ENCODE measurements around the gene B4GALNT4. TPM values are rescaled to one million over a fixed set of nuclear protein-coding genes. Genes with fewer than 3 reads are reported as not detected.

Gene B4GALNT4
- total RNA-seq (2022; extraction: Qiagen RNA extraction), result 7.8 to 18.0 TPM (median 14.8 TPM) in 5 replicates

GRCh38 chr11:369336-370018 lies at the start of gene B4GALNT4:
B4GALNT4 (plus strand) TSS chr11:369499; CDS start chr11:369804, 305 bp downstream.

DNA sequence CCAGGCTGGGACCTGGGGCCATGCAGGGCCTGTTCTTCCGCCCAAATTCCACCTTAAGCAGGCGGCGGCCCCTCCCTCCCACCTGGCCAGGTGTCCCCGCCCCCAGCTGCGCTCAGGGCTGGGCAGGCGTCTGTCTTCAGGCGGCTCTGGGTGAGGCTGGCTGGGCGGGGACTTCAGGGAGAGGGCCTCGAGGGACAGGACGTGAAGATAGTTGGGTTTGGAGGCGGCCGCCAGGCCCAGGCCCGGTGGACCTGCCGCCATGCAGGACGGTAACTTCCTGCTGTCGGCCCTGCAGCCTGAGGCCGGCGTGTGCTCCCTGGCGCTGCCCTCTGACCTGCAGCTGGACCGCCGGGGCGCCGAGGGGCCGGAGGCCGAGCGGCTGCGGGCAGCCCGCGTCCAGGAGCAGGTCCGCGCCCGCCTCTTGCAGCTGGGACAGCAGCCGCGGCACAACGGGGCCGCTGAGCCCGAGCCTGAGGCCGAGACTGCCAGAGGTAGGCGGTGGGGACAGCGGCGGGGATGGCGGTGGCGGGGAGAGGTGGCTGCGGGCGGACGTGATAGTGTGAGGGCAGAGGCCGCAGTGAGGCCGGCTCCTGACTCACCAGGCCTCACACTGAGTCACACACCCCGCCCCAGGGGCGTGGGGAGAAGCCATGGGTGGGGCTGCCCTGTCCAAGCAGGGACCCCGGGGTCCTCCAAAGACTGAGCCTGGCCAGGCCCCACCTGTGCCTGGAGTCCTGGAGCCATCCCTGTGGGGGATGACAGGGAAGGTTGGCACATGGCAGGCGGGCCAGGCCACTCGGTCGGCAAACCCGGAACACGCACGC lies 24.9 kb downstream of the B4GALNT4 start, which contains the start of gene PKP3:
Gene PKP3 (plus strand): TSS at position 176 of the 824 bp plus-strand sequence. CDS start 84 bp downstream, at position 260.

Other genes starting within 250 kb of the B4GALNT4 start
- not detected in 5 replicates for gene SCGB1C1, start 176.4 kb upstream of the B4GALNT4 start, total RNA-seq (2022; extraction: Qiagen RNA extraction)
- 38.1 to 45.7 TPM (median 44.2 TPM) in 5 replicates for gene BET1L, start 162.1 kb upstream of the B4GALNT4 start, total RNA-seq (2022; extraction: Qiagen RNA extraction)
- gene RIC8A, start 161.8 kb upstream of the B4GALNT4 start, total RNA-seq (2022; extraction: Qiagen RNA extraction), result 119 to 131 TPM (median 127 TPM) in 5 replicates
- 18.7 to 23.5 TPM (median 22.9 TPM) in 5 replicates for gene SIRT3, start 133.2 kb upstream of the B4GALNT4 start, total RNA-seq (2022; extraction: Qiagen RNA extraction)
- gene PSMD13, start 132.5 kb upstream of the B4GALNT4 start, total RNA-seq (2022; extraction: Qiagen RNA extraction), result 140 to 183 TPM (median 153 TPM) in 5 replicates
- gene NLRP6, start 91.1 kb upstream of the B4GALNT4 start, total RNA-seq (2022; extraction: Qiagen RNA extraction), result not detected in 5 replicates
- gene PGGHG, start 80.4 kb upstream of the B4GALNT4 start, total RNA-seq (2022; extraction: Qiagen RNA extraction), result 5.1 to 11.1 TPM (median 9.9 TPM) in 5 replicates
- gene IFITM5, start 70.0 kb upstream of the B4GALNT4 start, total RNA-seq (2022; extraction: Qiagen RNA extraction), result not detected in 5 replicates
- gene IFITM2, start 61.7 kb upstream of the B4GALNT4 start, total RNA-seq (2022; extraction: Qiagen RNA extraction), result 55.1 to 67.8 TPM (median 66.9 TPM) in 5 replicates
- 0.17 to 0.61 TPM (median 0.22 TPM) in 5 replicates for gene IFITM1, start 55.5 kb upstream of the B4GALNT4 start, total RNA-seq (2022; extraction: Qiagen RNA extraction)
- gene IFITM3, start 48.6 kb upstream of the B4GALNT4 start, total RNA-seq (2022; extraction: Qiagen RNA extraction), result 23.7 to 32.8 TPM (median 29.5 TPM) in 5 replicates
- gene PKP3, start 24.7 kb downstream of the B4GALNT4 start, total RNA-seq (2022; extraction: Qiagen RNA extraction), result 26.9 to 37.1 TPM (median 35.4 TPM) in 5 replicates
- gene SIGIRR, start 45.5 kb downstream of the B4GALNT4 start, total RNA-seq (2022; extraction: Qiagen RNA extraction), result 57.7 to 86.6 TPM (median 78.8 TPM) in 5 replicates
- 0.52 to 1.2 TPM (median 0.66 TPM) in 5 replicates for gene ANO9, start 72.5 kb downstream of the B4GALNT4 start, total RNA-seq (2022; extraction: Qiagen RNA extraction)
- 28.7 to 46.7 TPM (median 45.6 TPM) in 5 replicates for gene PTDSS2, start 80.8 kb downstream of the B4GALNT4 start, total RNA-seq (2022; extraction: Qiagen RNA extraction)
- 123 to 178 TPM (median 165 TPM) in 5 replicates for gene RNH1, start 137.7 kb downstream of the B4GALNT4 start, total RNA-seq (2022; extraction: Qiagen RNA extraction)
- gene HRAS, start 166.1 kb downstream of the B4GALNT4 start, total RNA-seq (2022; extraction: Qiagen RNA extraction), result 111 to 166 TPM (median 143 TPM) in 5 replicates
- 0.52 to 1.1 TPM (median 0.98 TPM) in 5 replicates for gene LRRC56, start 168.0 kb downstream of the B4GALNT4 start, total RNA-seq (2022; extraction: Qiagen RNA extraction)
- gene LMNTD2, start 191.2 kb downstream of the B4GALNT4 start, total RNA-seq (2022; extraction: Qiagen RNA extraction), result 1.6 to 3.4 TPM (median 2.4 TPM) in 5 replicates
- gene RASSF7, start 191.5 kb downstream of the B4GALNT4 start, total RNA-seq (2022; extraction: Qiagen RNA extraction), result 53.9 to 61.7 TPM (median 58.5 TPM) in 5 replicates
- 25.8 to 45.8 TPM (median 43.4 TPM) in 5 replicates for gene PHRF1, start 207.0 kb downstream of the B4GALNT4 start, total RNA-seq (2022; extraction: Qiagen RNA extraction)
- 6.6 to 9.0 TPM (median 7.0 TPM) in 5 replicates for gene IRF7, start 246.5 kb downstream of the B4GALNT4 start, total RNA-seq (2022; extraction: Qiagen RNA extraction)